Hepatocyte (in vitro differentiated cells): ENCODE data around the gene HHATL. TPM values are rescaled to one million over a fixed set of nuclear protein-coding genes. Genes with fewer than 3 reads are reported as not detected.

Experiments used
- DNase-seq: peaks from one replicate; pipeline ENCODE4 v3.0.0-alpha.2; 2016; ENCODE audit warnings: low spot score
- H2AFZ ChIP-seq: fragments of 200-600 bp; sonication (generic); 2 replicates; pipeline ENCODE4 v1.6.0; 2016; ENCODE audit warnings: antibody characterized with exemption, mild to moderate bottlenecking
- H3K27ac ChIP-seq: fragments of 200-600 bp; sonication (generic); 2 replicates; pipeline ENCODE4 v1.5.1; 2016; ENCODE audit warnings: mild to moderate bottlenecking
- H3K27me3 ChIP-seq: fragments of 200-600 bp; sonication (generic); 2 replicates; pipeline ENCODE4 v1.6.1; 2016
- H3K36me3 ChIP-seq: fragments of 200-600 bp; sonication (generic); replicated peaks from 2 replicates; pipeline ENCODE4 v1.5.1; 2016; ENCODE audit warnings: low read depth; ENCODE audit not compliant: insufficient read depth
- H3K4me1 ChIP-seq: fragments of 200-600 bp; sonication (generic); 2 replicates; pipeline ENCODE4 v1.5.1; 2016; ENCODE audit warnings: mild to moderate bottlenecking, moderate library complexity; ENCODE audit not compliant: insufficient read depth
- H3K4me2 ChIP-seq: fragments of 200-600 bp; sonication (generic); 2 replicates; pipeline ENCODE4 v1.6.0; 2016
- H3K4me3 ChIP-seq: fragments of 200-600 bp; sonication (generic); 2 replicates; pipeline ENCODE4 v1.5.1; 2016; ENCODE audit warnings: mild to moderate bottlenecking
- H3K79me2 ChIP-seq: fragments of 200-600 bp; sonication (generic); 2 replicates; pipeline ENCODE4 v1.6.0; 2017; ENCODE audit warnings: mild to moderate bottlenecking
- H3K9me2 ChIP-seq: fragments of 200-600 bp; sonication (generic); replicated peaks from 2 replicates; pipeline ENCODE4 v1.6.0; 2017; ENCODE audit warnings: mild to moderate bottlenecking; ENCODE audit not compliant: insufficient read depth
- H3K9me3 ChIP-seq: fragments of 200-600 bp; sonication (generic); 2 replicates; pipeline ENCODE4 v1.5.1; 2016; ENCODE audit warnings: low read depth, mild to moderate bottlenecking
- H4K20me1 ChIP-seq: fragments of 200-600 bp; sonication (generic); 2 replicates; pipeline ENCODE4 v1.6.0; 2016; ENCODE audit warnings: mild to moderate bottlenecking; ENCODE audit not compliant: insufficient read depth, poor library complexity, severe bottlenecking
- EZH2 ChIP-seq: fragments of 200-600 bp; sonication (generic); IDR thresholded peaks from 2 replicates; pipeline ENCODE4 v1.6.1; 2016; ENCODE audit warnings: antibody characterized with exemption, mild to moderate bottlenecking, borderline replicate concordance
- EZH2phosphoT487 ChIP-seq: fragments of 200-600 bp; sonication (generic); IDR thresholded peaks from one replicate; pipeline ENCODE4 v1.6.1; 2018; ENCODE audit warnings: antibody characterized with exemption, mild to moderate bottlenecking, low read depth, moderate library complexity; ENCODE audit not compliant: unreplicated experiment, severe bottlenecking
- WGBS: methylation state at CpG from one replicate; pipeline ENCODE4 v1.1.6; 2016; ENCODE audit warnings: low lambda C conversion rate; ENCODE audit errors: missing lambda C conversion rate; 5-methylcytosine and 5-hydroxymethylcytosine counted together
- polyA plus RNA-seq: library from polyadenylated mRNA; unstranded; fragments of >200 nt; fragmentation: Nextera tagmentation; extraction: Ambion mirVana; gene quantifications from 2 replicates; pipeline ENCODE4 v1.2.1, GENCODE V29; 2016
- total RNA-seq: library from RNA; depleted of rRNA; stranded (reverse); fragments of >200 nt; gene quantifications from 2 replicates; pipeline ENCODE4 v1.2.3, GENCODE V29; 2014
- TF ChIP-seq, protein P1 (sequence below): fragments of 200-600 bp; sonication (generic); IDR thresholded peaks from 2 replicates; pipeline ENCODE4 v1.5.1; 2016; ENCODE audit warnings: antibody characterized with exemption, mild to moderate bottlenecking; ENCODE audit not compliant: poor library complexity

HHATL gene
- total and polyA plus RNA-seq, 2 experiments from 2014 or later: not detected

DNA sequence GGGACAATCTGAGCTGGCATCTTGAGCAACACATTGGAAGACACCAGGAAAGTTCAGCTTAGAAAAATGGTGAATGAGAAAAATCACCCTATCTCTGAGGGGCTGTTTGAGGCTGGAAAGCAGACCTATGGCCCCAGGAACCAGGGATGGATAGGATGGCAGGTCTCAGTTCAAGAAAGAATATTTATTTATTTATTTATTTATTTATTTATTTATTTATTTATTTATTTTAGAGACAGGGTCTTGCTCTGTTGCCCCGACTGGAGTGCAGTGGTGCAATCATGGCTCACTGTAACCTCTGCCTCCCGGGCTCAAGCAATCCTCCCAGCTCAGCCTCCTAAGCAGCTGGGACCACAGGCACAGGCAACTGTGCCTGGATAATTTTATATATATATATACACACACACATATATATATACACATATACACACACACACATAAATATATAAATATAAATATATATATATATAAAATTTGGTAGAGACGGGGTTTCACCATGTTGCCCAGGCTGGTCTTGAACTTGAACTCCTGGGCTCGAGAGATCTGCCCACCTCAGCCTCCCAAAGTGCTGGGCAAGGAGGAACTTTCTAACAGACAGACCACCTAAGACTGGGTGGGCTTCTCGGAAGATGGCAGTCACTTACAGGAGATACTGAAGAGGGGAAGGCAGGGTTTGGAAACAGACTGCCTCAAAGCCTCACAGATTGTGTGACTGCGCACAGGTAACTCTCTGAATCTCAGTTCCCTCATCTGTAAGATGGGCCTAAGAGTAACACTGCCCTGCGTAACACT is 40.8 kb upstream of the HHATL start:
- Histone ChIP-seq H3K4me3 (no peak overlapping the region), H3K36me3 (no peaks in the 10 kb centered on the region), H3K27me3 (no peaks in the 10 kb centered on the region), H3K9me2 (no peaks in the 10 kb centered on the region), H3K9me3 (no peaks in the 10 kb centered on the region), H2AFZ (no peak overlapping the region), H3K27ac (no peak overlapping the region), H4K20me1 (no peaks in the 10 kb centered on the region), H3K79me2 (no peaks in the 10 kb centered on the region), H3K4me2 (no peak overlapping the region), H3K4me1 (peaks cover 19% of the 10 kb centered on the region)
- no peak for DNase-seq
- 92% methylated on average over 7 of the region's 7 CpGs for WGBS
- TF ChIP-seq, protein P1, sequence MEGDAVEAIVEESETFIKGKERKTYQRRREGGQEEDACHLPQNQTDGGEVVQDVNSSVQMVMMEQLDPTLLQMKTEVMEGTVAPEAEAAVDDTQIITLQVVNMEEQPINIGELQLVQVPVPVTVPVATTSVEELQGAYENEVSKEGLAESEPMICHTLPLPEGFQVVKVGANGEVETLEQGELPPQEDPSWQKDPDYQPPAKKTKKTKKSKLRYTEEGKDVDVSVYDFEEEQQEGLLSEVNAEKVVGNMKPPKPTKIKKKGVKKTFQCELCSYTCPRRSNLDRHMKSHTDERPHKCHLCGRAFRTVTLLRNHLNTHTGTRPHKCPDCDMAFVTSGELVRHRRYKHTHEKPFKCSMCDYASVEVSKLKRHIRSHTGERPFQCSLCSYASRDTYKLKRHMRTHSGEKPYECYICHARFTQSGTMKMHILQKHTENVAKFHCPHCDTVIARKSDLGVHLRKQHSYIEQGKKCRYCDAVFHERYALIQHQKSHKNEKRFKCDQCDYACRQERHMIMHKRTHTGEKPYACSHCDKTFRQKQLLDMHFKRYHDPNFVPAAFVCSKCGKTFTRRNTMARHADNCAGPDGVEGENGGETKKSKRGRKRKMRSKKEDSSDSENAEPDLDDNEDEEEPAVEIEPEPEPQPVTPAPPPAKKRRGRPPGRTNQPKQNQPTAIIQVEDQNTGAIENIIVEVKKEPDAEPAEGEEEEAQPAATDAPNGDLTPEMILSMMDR: no peak
- TF ChIP-seq EZH2 (no peak), EZH2phosphoT487 (no peak)

- Histone ChIP-seq H4K20me1 (no peaks in the 10 kb centered on the region), H3K79me2 (no peaks in the 10 kb centered on the region), H3K4me2 (no peak overlapping the region), H3K9me3 (no peaks in the 10 kb centered on the region), H3K36me3 (no peaks in the 10 kb centered on the region), H3K4me1 (peaks cover 19% of the 10 kb centered on the region), H3K4me3 (no peak overlapping the region), H3K9me2 (no peaks in the 10 kb centered on the region), H3K27ac (no peak overlapping the region), H2AFZ (no peak overlapping the region), H3K27me3 (no peaks in the 10 kb centered on the region)
- no peak for DNase-seq
- WGBS: 94% methylated on average over 9 of the region's 9 CpGs
- TF ChIP-seq EZH2: no peak
These were observed 40.1 kb upstream of the HHATL start for GRCh38 chr3:42742688-42743087.

DNA sequence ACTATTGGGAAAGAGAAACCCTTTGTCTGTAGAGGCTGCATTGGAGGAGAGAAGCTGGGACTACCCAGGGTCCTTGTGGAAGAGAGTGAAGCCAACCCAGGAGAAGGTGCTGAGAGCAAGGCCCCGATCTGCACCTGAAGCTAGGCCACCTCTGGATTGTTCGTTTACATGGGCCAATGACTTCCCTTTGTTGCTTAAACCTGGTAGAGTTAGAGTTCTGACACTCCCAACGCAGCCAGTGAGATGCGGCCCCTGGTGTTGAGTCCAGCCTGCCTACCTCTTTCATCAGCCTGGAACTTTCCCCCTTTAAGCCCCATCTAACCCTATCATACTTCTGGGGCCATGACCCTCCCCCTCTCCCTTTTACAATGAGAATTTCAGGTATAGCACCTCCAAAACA is 39.7 kb upstream of the HHATL start:
- no peak overlapping the region for H3K4me3 ChIP-seq
- peaks cover 18% of the 10 kb centered on the region for H3K4me1 ChIP-seq
- H3K27me3 ChIP-seq: no peaks in the 10 kb centered on the region
- H3K4me2 ChIP-seq: no peak overlapping the region
- H2AFZ ChIP-seq: no peak overlapping the region
- H3K9me2 ChIP-seq: no peaks in the 10 kb centered on the region
- WGBS: 83% methylated on average over 4 of the region's 4 CpGs
- TF ChIP-seq EZH2: no peak
- TF ChIP-seq, protein P1: no peak
- no peak for TF ChIP-seq EZH2phosphoT487
- H4K20me1 ChIP-seq: no peaks in the 10 kb centered on the region
- H3K79me2 ChIP-seq: no peaks in the 10 kb centered on the region
- H3K36me3 ChIP-seq: no peaks in the 10 kb centered on the region
- DNase-seq: no peak
- H3K27ac ChIP-seq: no peak overlapping the region
- H3K9me3 ChIP-seq: no peaks in the 10 kb centered on the region

DNA sequence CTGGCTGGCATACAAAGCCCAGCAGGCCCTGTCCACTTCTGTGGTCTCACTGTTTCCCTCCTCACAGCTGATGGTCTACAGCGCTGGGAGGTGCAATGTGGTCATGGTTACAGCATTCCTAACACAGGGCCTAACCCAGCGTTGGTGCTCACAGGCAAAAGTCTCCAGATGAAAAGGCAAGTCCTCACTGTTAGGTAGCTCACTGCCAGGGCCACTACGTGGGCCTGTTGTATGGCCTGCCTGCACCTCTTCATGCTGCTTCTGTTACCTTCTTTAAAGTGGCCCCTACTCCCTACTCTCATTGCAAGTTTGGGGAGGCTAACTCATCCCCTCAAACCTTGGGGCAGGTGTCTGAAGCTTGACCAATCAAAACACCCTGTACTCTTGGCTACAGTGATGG is 39.2 kb upstream of the HHATL start:
- 85% methylated on average over 3 of the region's 3 CpGs for WGBS
- Histone ChIP-seq H3K4me3 (no peak overlapping the region), H4K20me1 (no peaks in the 10 kb centered on the region), H3K4me2 (no peak overlapping the region), H2AFZ (no peak overlapping the region), H3K27me3 (no peaks in the 10 kb centered on the region), H3K27ac (no peak overlapping the region), H3K9me3 (no peaks in the 10 kb centered on the region), H3K36me3 (no peaks in the 10 kb centered on the region), H3K9me2 (no peaks in the 10 kb centered on the region), H3K4me1 (peaks cover 13% of the 10 kb centered on the region), H3K79me2 (no peaks in the 10 kb centered on the region)
- DNase-seq: no peak
- TF ChIP-seq, protein P1: no peak
- TF ChIP-seq EZH2: no peak
- no peak for TF ChIP-seq EZH2phosphoT487
